HEK293T (cell line): ENCODE measurements around the gene VPS13A.

Experiments
- CTCF ChIA-PET: fragments of 350-600 bp; formaldehyde crosslinking; extraction: SDS; loops from one replicate; lab custom pipeline; 2021; ENCODE audit warnings: antibody characterized with exemption, inconsistent platforms; lab: Yijun Ruan, JAX
- POLR2A ChIA-PET: fragments of 350-600 bp; formaldehyde crosslinking; extraction: SDS; loops from one replicate; lab custom pipeline; 2020; ENCODE audit warnings: antibody characterized with exemption, inconsistent platforms; lab: Yijun Ruan, JAX
- DNase-seq: peaks from one replicate; pipeline ENCODE4 v3.0.0; 2012; ENCODE audit warnings: mixed read lengths; ENCODE audit errors: extremely low spot score
- ARNT ChIP-seq: fragments of 450-650 bp; IDR thresholded peaks from 2 replicates; pipeline ENCODE4 v1.6.1; 2017; ENCODE audit warnings: mild to moderate bottlenecking
- BHLHE40 ChIP-seq: fragments of 450-650 bp; IDR thresholded peaks from 2 replicates; pipeline ENCODE4 v1.6.1; 2016; ENCODE audit warnings: mild to moderate bottlenecking, moderate library complexity, borderline replicate concordance
- CTBP1 ChIP-seq: fragments of 450-650 bp; IDR thresholded peaks from 2 replicates; pipeline ENCODE4 v1.6.1; 2016; ENCODE audit warnings: borderline replicate concordance
- ELF4 ChIP-seq: fragments of 450-650 bp; IDR thresholded peaks from 2 replicates; pipeline ENCODE4 v1.6.1; 2017; ENCODE audit warnings: antibody characterized with exemption
- FOXA1 ChIP-seq: fragments of 450-650 bp; IDR thresholded peaks from 2 replicates; pipeline ENCODE4 v1.6.1; 2016; ENCODE audit warnings: mild to moderate bottlenecking
- FOXK2 ChIP-seq: fragments of 450-650 bp; IDR thresholded peaks from 2 replicates; pipeline ENCODE4 v1.6.1; 2016; ENCODE audit warnings: mild to moderate bottlenecking
- FOXM1 ChIP-seq: fragments of 450-650 bp; IDR thresholded peaks from 2 replicates; pipeline ENCODE4 v1.6.1; 2017; ENCODE audit warnings: mild to moderate bottlenecking, borderline replicate concordance
- HDGF ChIP-seq: fragments of 450-650 bp; IDR thresholded peaks from 2 replicates; pipeline ENCODE4 v1.6.1; 2017; ENCODE audit warnings: antibody characterized with exemption, borderline replicate concordance
- L3MBTL2 ChIP-seq: fragments of 450-650 bp; conservative IDR thresholded peaks from 2 replicates; pipeline ENCODE4 v1.6.1; 2016; ENCODE audit warnings: mild to moderate bottlenecking
- LEF1 ChIP-seq: fragments of 450-650 bp; IDR thresholded peaks from 2 replicates; pipeline ENCODE4 v1.6.1; 2017; ENCODE audit warnings: mild to moderate bottlenecking, borderline replicate concordance
- NFRKB ChIP-seq: fragments of 450-650 bp; IDR thresholded peaks from 2 replicates; pipeline ENCODE4 v1.6.1; 2016; ENCODE audit warnings: mild to moderate bottlenecking, moderate library complexity
- SP1 ChIP-seq: fragments of 450-650 bp; IDR thresholded peaks from 2 replicates; pipeline ENCODE4 v1.6.1; 2017
- SUZ12 ChIP-seq: fragments of 450-650 bp; IDR thresholded peaks from 2 replicates; pipeline ENCODE4 v1.6.1; 2016; ENCODE audit warnings: mild to moderate bottlenecking
- TARDBP ChIP-seq: fragments of 450-650 bp; IDR thresholded peaks from 2 replicates; pipeline ENCODE4 v1.6.1; 2016
- ZNF384 ChIP-seq: fragments of 450-650 bp; IDR thresholded peaks from 2 replicates; pipeline ENCODE4 v1.6.1; 2016
- TF ChIP-seq, protein P1 (sequence below): fragments of 450-650 bp; IDR thresholded peaks from 2 replicates; pipeline ENCODE4 v1.6.1; 2016

VPS13A gene

DNA sequence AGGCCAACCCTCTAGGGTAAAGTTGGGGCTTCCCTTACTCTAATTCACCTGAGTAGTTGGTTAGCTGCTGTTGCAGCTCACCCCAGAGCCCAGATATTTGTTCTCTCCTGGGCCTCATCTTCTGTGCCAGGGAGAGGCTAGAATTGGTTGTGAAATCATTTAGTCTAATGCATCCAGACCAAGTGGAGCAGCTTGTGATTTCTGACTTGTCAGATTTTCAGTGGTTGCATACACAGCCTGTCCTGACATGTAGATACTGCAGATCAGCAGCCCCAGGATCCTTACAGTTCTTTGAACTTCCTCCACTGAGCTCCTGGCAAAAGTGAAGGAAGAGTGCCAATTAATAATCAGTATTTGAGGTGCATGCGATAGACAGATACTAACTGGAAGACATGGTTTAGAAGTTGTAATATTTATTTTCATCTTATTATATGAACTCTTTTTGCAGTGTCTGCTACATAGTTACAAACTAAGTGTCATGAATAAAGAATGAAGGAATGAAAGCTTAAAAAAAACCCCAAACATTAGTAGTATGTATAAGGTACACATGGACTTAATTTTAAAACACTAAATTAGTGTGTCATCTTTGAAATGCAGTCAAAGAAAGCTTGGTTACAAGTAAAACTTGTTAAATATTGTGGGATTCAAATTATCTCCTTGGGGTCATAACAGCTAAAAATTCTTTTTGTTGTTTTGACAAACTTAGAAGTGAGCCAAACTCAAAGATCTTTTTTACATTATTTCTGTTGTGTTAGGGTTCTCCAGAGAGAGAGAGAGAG is 128.5 kb downstream of the VPS13A start:
- no peak for DNase-seq

DNA sequence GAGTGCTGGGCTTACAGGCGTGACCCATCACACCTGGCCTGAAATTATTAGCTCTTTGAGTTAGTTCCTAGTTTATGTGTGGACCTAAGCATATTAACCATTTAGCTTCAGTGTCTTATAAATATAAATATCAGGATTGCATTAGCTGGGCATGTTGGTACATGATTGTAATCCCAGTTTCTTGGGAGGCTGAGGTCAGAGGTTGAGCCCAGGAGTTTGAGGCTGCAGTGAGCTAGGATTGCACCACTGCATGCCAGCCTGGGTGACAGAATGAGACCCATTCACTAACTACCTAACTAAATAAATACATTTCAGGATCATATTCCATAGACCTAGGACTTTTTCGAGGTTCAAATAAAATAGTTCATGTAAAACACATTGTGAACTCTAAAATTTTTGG is 129.8 kb downstream of the VPS13A start:
- no peak for DNase-seq
- ChIA-PET POLR2A (no interaction called here), CTCF (interaction anchor here (0.6 kb wide), 1 partner anchor 24 kb away, joined by 3 read pairs; no protein-coding TSS in a partner anchor)
- TF ChIP-seq ELF4 (no peak), SP1 (no peak), L3MBTL2 (no peak), NFRKB (no peak), FOXM1 (no peak), HDGF (no peak), SUZ12 (no peak), ARNT (no peak), FOXK2 (no peak), ZNF384 (no peak), LEF1 (no peak), TARDBP (no peak), CTBP1 (no peak), BHLHE40 (no peak), FOXA1 (no peak)
- TF ChIP-seq, protein P1, sequence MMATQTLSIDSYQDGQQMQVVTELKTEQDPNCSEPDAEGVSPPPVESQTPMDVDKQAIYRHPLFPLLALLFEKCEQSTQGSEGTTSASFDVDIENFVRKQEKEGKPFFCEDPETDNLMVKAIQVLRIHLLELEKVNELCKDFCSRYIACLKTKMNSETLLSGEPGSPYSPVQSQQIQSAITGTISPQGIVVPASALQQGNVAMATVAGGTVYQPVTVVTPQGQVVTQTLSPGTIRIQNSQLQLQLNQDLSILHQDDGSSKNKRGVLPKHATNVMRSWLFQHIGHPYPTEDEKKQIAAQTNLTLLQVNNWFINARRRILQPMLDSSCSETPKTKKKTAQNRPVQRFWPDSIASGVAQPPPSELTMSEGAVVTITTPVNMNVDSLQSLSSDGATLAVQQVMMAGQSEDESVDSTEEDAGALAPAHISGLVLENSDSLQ: no peak

More for the DNA sequence above, 128.5 kb downstream of the VPS13A start:
- TF ChIP-seq ARNT (no peak), TARDBP (no peak), LEF1 (no peak), SP1 (no peak), FOXA1 (no peak), FOXM1 (no peak), NFRKB (no peak), FOXK2 (no peak), ELF4 (no peak), SUZ12 (no peak)
- TF ChIP-seq, protein P1: no peak
- ChIA-PET CTCF (no interaction called here), POLR2A (no interaction called here)

DNA sequence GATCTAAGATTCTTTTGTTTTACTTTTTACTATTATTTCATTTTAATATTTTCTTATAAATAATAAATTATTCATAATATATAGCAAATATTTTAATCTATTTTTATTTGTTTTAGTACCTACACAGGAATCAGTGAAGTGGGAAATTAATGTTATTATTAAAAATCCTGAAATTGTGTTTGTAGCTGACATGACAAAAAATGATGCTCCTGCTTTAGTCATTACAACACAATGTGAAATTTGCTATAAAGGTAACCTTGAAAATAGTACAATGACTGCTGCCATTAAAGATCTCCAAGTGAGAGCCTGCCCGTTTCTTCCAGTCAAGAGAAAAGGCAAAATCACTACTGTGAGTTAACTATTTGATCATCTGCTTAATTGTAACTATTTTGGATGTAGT is 138.7 kb downstream of the VPS13A start:
- TF ChIP-seq NFRKB (no peak), FOXM1 (no peak), ELF4 (no peak), FOXK2 (no peak), ARNT (no peak), BHLHE40 (no peak), L3MBTL2 (no peak), LEF1 (no peak), TARDBP (no peak), CTBP1 (no peak), ZNF384 (no peak), SP1 (no peak), FOXA1 (no peak), SUZ12 (no peak), HDGF (no peak)
- TF ChIP-seq, protein P1: no peak
- POLR2A ChIA-PET: no interaction called here
- no peak for DNase-seq
- CTCF ChIA-PET: no interaction called here

DNA sequence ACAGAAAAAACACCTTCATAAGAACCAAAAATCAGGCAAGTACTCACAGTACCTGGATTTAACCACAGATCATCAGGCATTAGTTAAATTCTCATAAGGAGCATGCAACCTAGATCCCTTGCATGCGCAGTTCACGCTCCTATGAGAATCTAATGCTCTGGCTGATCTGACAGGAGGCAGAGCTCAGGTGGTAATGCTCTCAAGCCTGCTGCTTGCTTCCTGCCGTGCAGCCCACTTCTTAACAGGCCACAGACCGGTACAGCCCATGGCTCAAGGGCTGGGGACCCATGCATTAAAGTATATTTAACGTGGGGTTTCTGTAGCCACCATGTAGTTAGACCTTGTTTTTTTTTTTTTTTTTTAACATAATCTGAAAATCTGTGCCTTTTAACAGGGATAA is 147.7 kb downstream of the VPS13A start:
- no peak for DNase-seq
- CTCF ChIA-PET: no interaction called here
- no peak for TF ChIP-seq L3MBTL2
- no peak for TF ChIP-seq ELF4
- no peak for TF ChIP-seq HDGF
- no peak for TF ChIP-seq SP1
- no peak for TF ChIP-seq FOXM1
- TF ChIP-seq, protein P1: no peak
- no peak for TF ChIP-seq TARDBP
- no peak for TF ChIP-seq CTBP1
- TF ChIP-seq ZNF384: no peak
- TF ChIP-seq ARNT: no peak
- TF ChIP-seq FOXA1: no peak
- POLR2A ChIA-PET: no interaction called here

DNA sequence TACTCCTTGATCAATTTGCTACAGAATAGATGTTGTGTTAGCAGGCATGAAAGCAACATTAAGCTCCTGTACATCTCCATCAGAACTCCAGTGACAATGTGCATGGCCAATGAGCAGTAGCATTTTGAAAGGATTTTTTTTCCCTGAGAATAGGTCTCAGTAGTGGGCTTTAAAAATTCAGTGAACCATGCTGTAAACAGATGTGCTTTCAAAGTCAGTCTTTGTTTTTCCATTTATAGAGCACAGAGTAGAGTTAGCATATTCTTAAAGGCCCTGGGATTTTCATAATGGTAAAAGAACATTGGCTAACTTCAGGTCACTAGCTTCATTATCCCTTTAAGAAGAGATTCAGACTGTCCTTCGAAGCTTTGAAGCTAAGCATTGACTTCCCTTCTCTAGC is 150.8 kb downstream of the VPS13A start:
- TF ChIP-seq ZNF384 (no peak), TARDBP (no peak), NFRKB (no peak)
- TF ChIP-seq, protein P1: no peak
- ChIA-PET CTCF (no interaction called here), POLR2A (no interaction called here)
- no peak for DNase-seq
